K562 (cell line): ENCODE results near the gene PRM1. TPM values are rescaled to one million over a fixed set of nuclear protein-coding genes. Genes with fewer than 3 reads are reported as not detected.

ENCODE experiments used
- ATAC-seq: fragments of 200-7000 bp; cut with Tn5 transposase; 3 replicates; pipeline ENCODE4 v1.9.1; 2020; ENCODE audit warnings: moderate library complexity
- BruUV-seq: library from RNA; stranded (reverse); fragments of 400-500 nt; replicated peaks from 2 replicates; lab custom pipeline; 2021; lab: Mats Ljungman, UMichigan
- CTCF ChIA-PET: fragments of 300-600 bp; formaldehyde crosslinking; extraction: SDS; loops from one replicate; lab custom pipeline; 2021; ENCODE audit warnings: low intra/inter-chr PET ratio; lab: Yijun Ruan, JAX
- POLR2A ChIA-PET: fragments of 300-600, 350-650 bp; sonication (Branson Sonifier 250); formaldehyde crosslinking; extraction: SDS; loops from one replicate; lab custom pipeline; 2021; ENCODE audit warnings: antibody characterized with exemption, inconsistent platforms; lab: Yijun Ruan, JAX
- DNase-seq, 4 experiments: peaks; one replicate each; pipeline versions ENCODE4 v3.0.0 to v3.0.0-alpha.2; 2011 to 2018; ENCODE audit warnings: low spot score in 3 of 4, mixed read lengths in 3 of 4; ENCODE audit errors: extremely low read depth in 1 of 4
- FAIRE-seq: peaks from 2 replicates; lab custom pipeline; 2011; peaks lifted over from hg19 to GRCh38; lab: Jason Lieb, UNC
- H2AFZ ChIP-seq: 2 replicates; pipeline ENCODE4 v1.6.0; 2011; ENCODE audit warnings: low read depth, low read length, control low read depth, inconsistent platforms
- H3K27ac ChIP-seq: fragments of 200-600 bp; 3 replicates; pipeline ENCODE4 v1.8.0; 2011; ENCODE audit warnings: low read depth, mild to moderate bottlenecking, control low read depth, inconsistent platforms, low read length, moderate library complexity, mixed read lengths; ENCODE audit errors: extremely low read depth
- H3K27me3 ChIP-seq, 2 experiments: fragments of 300-600 bp in 1 of 2; 2 replicates in 1 of 2; 3 replicates in 1 of 2; pipeline versions ENCODE4 v1.6.0 to v1.8.0; 2011; ENCODE audit warnings: inconsistent platforms in 2 of 2, low read length in 2 of 2, mild to moderate bottlenecking in 1 of 2, mixed read lengths in 1 of 2, moderate library complexity in 1 of 2; ENCODE audit not compliant: control insufficient read depth in 2 of 2, insufficient read depth in 2 of 2
- H3K36me3 ChIP-seq: fragments of 300-600 bp; 3 replicates; pipeline ENCODE4 v1.8.0; 2011; ENCODE audit warnings: mild to moderate bottlenecking, low read length, inconsistent platforms; ENCODE audit not compliant: control insufficient read depth, insufficient read depth
- H3K4me1 ChIP-seq, 2 experiments: fragments of 200-600 bp in 1 of 2; replicated peaks in 1 of 2; 2 replicates in 1 of 2; 3 replicates in 1 of 2; pipeline versions ENCODE4 v1.5.1 to v1.8.0; 2011; ENCODE audit warnings: inconsistent platforms in 2 of 2, low read length in 2 of 2, mild to moderate bottlenecking in 1 of 2, mixed read lengths in 1 of 2, moderate library complexity in 1 of 2; ENCODE audit not compliant: control insufficient read depth in 2 of 2, insufficient read depth in 2 of 2
- H3K4me2 ChIP-seq: 2 replicates; pipeline ENCODE4 v1.6.1; 2011; ENCODE audit warnings: low read length, control low read depth, inconsistent platforms, mixed read lengths; ENCODE audit not compliant: insufficient read depth
- H3K4me3 ChIP-seq: fragments of 200-600 bp; sonication (generic), shearing (Covaris generic); 2 replicates; pipeline ENCODE4 v1.5.1; 2016; ENCODE audit warnings: control low read depth, inconsistent platforms
- H3K79me2 ChIP-seq: fragments of 200-600 bp; 3 replicates; pipeline ENCODE4 v1.8.0; 2011; ENCODE audit warnings: low read length, inconsistent platforms; ENCODE audit not compliant: control insufficient read depth, insufficient read depth
- H3K9ac ChIP-seq, 2 experiments: 2 replicates each; pipeline versions ENCODE4 v1.6.0 to v1.6.1; 2011; ENCODE audit warnings: low read depth in 2 of 2, low read length in 2 of 2, control low read depth in 1 of 2, inconsistent platforms in 1 of 2, mild to moderate bottlenecking in 1 of 2, mixed read lengths in 1 of 2; ENCODE audit not compliant: insufficient read depth in 1 of 2
- H3K9me1 ChIP-seq: one replicate; pipeline ENCODE4 v1.6.0; 2011; ENCODE audit warnings: inconsistent platforms, mild to moderate bottlenecking, low read length, moderate library complexity; ENCODE audit not compliant: control insufficient read depth, insufficient read depth
- H3K9me3 ChIP-seq: replicated peaks from 2 replicates; pipeline ENCODE4 v1.5.1; 2011; ENCODE audit warnings: low read depth, low read length, inconsistent platforms; ENCODE audit not compliant: control insufficient read depth, insufficient read depth
- H4K20me1 ChIP-seq: replicated peaks from 2 replicates; pipeline ENCODE4 v1.6.1; 2011; ENCODE audit warnings: low read length, inconsistent platforms, mixed read lengths; ENCODE audit not compliant: control insufficient read depth, insufficient read depth
- CC2D1A ChIP-seq: fragments of 450-650 bp; IDR thresholded peaks from 2 replicates; pipeline ENCODE4 v1.6.1; 2017; ENCODE audit warnings: mild to moderate bottlenecking
- NFIC ChIP-seq: fragments of 450-650 bp; IDR thresholded peaks from 2 replicates; pipeline ENCODE4 v1.6.1; 2017; ENCODE audit warnings: mild to moderate bottlenecking, inconsistent platforms
- XRCC4 ChIP-seq: IDR thresholded peaks from one replicate; pipeline ENCODE4 v1.6.1; 2011; ENCODE audit not compliant: insufficient read depth, insufficient read length; ENCODE audit errors: extremely low read depth
- ZBTB1 ChIP-seq: sonication (generic); formaldehyde crosslinking; IDR thresholded peaks from 2 replicates; pipeline ENCODE4 v1.8.1; 2023; ENCODE audit warnings: missing genetic modification reagents, low read depth, mild to moderate bottlenecking, borderline replicate concordance
- ZFP91 ChIP-seq: sonication (generic); formaldehyde crosslinking; IDR thresholded peaks from 2 replicates; pipeline ENCODE4 v1.8.0; 2022; ENCODE audit warnings: mild to moderate bottlenecking, missing genetic modification reagents
- ZFX ChIP-seq: sonication (generic); formaldehyde crosslinking; IDR thresholded peaks from 2 replicates; pipeline ENCODE4 v1.8.0; 2022; ENCODE audit warnings: mild to moderate bottlenecking, missing genetic modification reagents, moderate library complexity
- ZNF224 ChIP-seq: sonication (generic); formaldehyde crosslinking; IDR thresholded peaks from 2 replicates; pipeline ENCODE4 v1.8.0; 2022; ENCODE audit warnings: mild to moderate bottlenecking, missing genetic modification reagents
- ZNF444 ChIP-seq: fragments of 250-450 bp; sonication (Bioruptor Pico); IDR thresholded peaks from 2 replicates; pipeline ENCODE4 v1.4.0; 2020; ENCODE audit warnings: mild to moderate bottlenecking, moderate library complexity
- ZNF449 ChIP-seq: fragments of 250-450 bp; sonication (Bioruptor Pico); IDR thresholded peaks from 2 replicates; pipeline ENCODE4 v1.8.0; 2022; ENCODE audit warnings: moderate library complexity, mild to moderate bottlenecking, inconsistent platforms
- WGBS: fragments of 100-300 bp; shearing (Covaris generic); methylation state at CpG from one replicate; pipeline ENCODE4 v1.1.6; 2016; ENCODE audit warnings: low coverage, mixed read lengths; ENCODE audit not compliant: insufficient coverage; ENCODE audit errors: missing lambda C conversion rate; 5-methylcytosine and 5-hydroxymethylcytosine counted together
- in situ Hi-C: fragments of 300-500 bp; cut with MboI; formaldehyde crosslinking; loops from 4 replicates; pipeline ENCODE4 v1.15.0; 2018; ENCODE audit warnings: inconsistent platforms, mixed read lengths
- intact Hi-C: fragments of 100-400 bp; cut with micrococcal nuclease; formaldehyde crosslinking; loops from 2 replicates; pipeline ENCODE4 v1.14.2; 2022
- polyA plus RNA-seq, 8 experiments: library from polyadenylated mRNA; depleted of rRNA in 4 of 8; stranded (reverse) in 5 of 8; unstranded in 3 of 8; fragments of >200 nt; fragmentation: Nextera tagmentation in 2 of 8; fragmentation: Illumina TruSeq in 1 of 8; extraction: Ambion mirVana in 2 of 8; extraction: Trizol in 1 of 8; gene quantifications; 2 replicates each; pipeline versions ENCODE4 v1.2.1 to v1.2.3, GENCODE V29; 2011 to 2014; ENCODE audit warnings: inconsistent platforms in 1 of 8, missing spikeins in 1 of 8
- total RNA-seq, 7 experiments: library from RNA; depleted of rRNA in 6 of 7; stranded (reverse); fragments of >200 nt in 6 of 7; fragmentation: Illumina TruSeq in 2 of 7; extraction: Trizol in 2 of 7; gene quantifications; 2 replicates each; pipeline versions ENCODE4 v1.2.1 to v1.2.3, GENCODE V29; 2011 to 2021; ENCODE audit warnings: low replicate concordance in 1 of 7

PRM1 gene
- total and polyA plus RNA-seq, 9 of the 15 experiments (the other 6 are each of a cell fraction or from before 2014, with no cell fraction given) = not detected

GRCh38 chr16:11309895-11310633, 28.9 kb upstream of the PRM1 start (continued):
- TF ChIP-seq ZNF444 (CRISPR knock-in tag) = no peak
- TF ChIP-seq ZFX = no peak
- TF ChIP-seq ZNF224 = no peak
- TF ChIP-seq ZNF449 (CRISPR knock-in tag) = no peak
- no peak for TF ChIP-seq XRCC4

GRCh38 chr16:11308493-11309283, 27.6 kb upstream of the PRM1 start:
- in situ Hi-C loops (no loop called here), intact Hi-C loops (no loop called here)
- no peak overlapping the region for H3K4me3 ChIP-seq
- H3K36me3 ChIP-seq = no peaks in the 10 kb centered on the region
- no peak for ATAC-seq
- peaks cover 11 to 25% of the 10 kb centered on the region in 2 experiments; a peak in 3 of 5 replicates for H3K4me1 ChIP-seq
- 26% methylated on average over 15 of the region's 15 CpGs for WGBS
- H3K4me2 ChIP-seq = no peak overlapping the region
- peak in 2 of 4 experiments; percentile 41 to 46 for DNase-seq
- no peaks in the 10 kb centered on the region for H3K79me2 ChIP-seq
- ChIA-PET POLR2A (interaction anchor here (0.5 to 1.2 kb wide), 3 partner anchors 55 to 213 kb away, joined by 3 to 4 read pairs (median 3); no protein-coding TSS in a partner anchor), CTCF (interaction anchor here (0.8 kb wide), 1 partner anchor 759 kb away, joined by 3 read pairs; no protein-coding TSS in a partner anchor)
- H4K20me1 ChIP-seq = no peaks in the 10 kb centered on the region
- no peak for FAIRE-seq
- no peaks in the 10 kb centered on the region for H3K9me3 ChIP-seq
- TF ChIP-seq CC2D1A (no peak), ZBTB1 (no peak), NFIC (no peak), ZFP91 (CRISPR knock-in tag) (no peak)
- H3K9ac ChIP-seq = peak overlapping the region in 1 of 2 experiments; percentile 45; a peak in 1 of 4 replicates
- H3K9me1 ChIP-seq = no peaks in the 10 kb centered on the region
- no peak overlapping the region for H3K27ac ChIP-seq
- peaks cover 0 to 6% of the 10 kb centered on the region in 2 experiments; a peak in 2 of 5 replicates for H3K27me3 ChIP-seq
- no peak overlapping the region for H2AFZ ChIP-seq
- no TSS peak for BruUV-seq
